Uterus (tissue), 4 donors: Measurements from ENCODE around the gene C5. TPM values are rescaled to one million over a fixed set of nuclear protein-coding genes. Genes with fewer than 3 reads are reported as not detected.
A peak's percentile ranks its signal among the peaks of the same experiment; 100 is the strongest.

Experiments used
- DNase-seq, 2 donors: peaks; one replicate each; pipeline ENCODE4 v3.0.0-alpha.2; 2019 to 2020
- H3K27ac ChIP-seq, 2 donors: fragments of 200-600 bp; sonication (generic); 1 replicate in 1 of 2; 2 replicates in 1 of 2; pipeline ENCODE4 v1.5.1; 2016 to 2018
- H3K27me3 ChIP-seq, 2 donors: fragments of 200-600 bp; sonication (generic); one replicate each; pipeline ENCODE4 v1.5.1; 2018 to 2019; ENCODE audit warnings: control low read depth in 1 of 2
- H3K36me3 ChIP-seq, 2 donors: fragments of 200-600 bp; sonication (generic); one replicate each; pipeline ENCODE4 v1.5.1; 2019; ENCODE audit warnings: control low read depth in 1 of 2
- H3K4me1 ChIP-seq, 2 donors: fragments of 200-600 bp; sonication (generic); one replicate each; pipeline ENCODE4 v1.5.1; 2018 to 2019; ENCODE audit warnings: control low read depth in 1 of 2
- H3K4me3 ChIP-seq, 2 donors: fragments of 200-600 bp; sonication (generic); 1 replicate in 1 of 2; 2 replicates in 1 of 2; pipeline ENCODE4 v1.5.1; 2018 to 2019; ENCODE audit warnings: mild to moderate bottlenecking in 1 of 2
- H3K9me3 ChIP-seq, 2 donors: fragments of 200-600 bp; sonication (generic); one replicate each; pipeline ENCODE4 v1.5.1; 2019; ENCODE audit warnings: control low read depth in 1 of 2
- CTCF ChIP-seq, 4 experiments: fragments of 200-600 bp in 2 of 4; fragments of 450-650 bp in 2 of 4; sonication (generic) in 2 of 4; IDR thresholded peaks; one replicate each; pipeline ENCODE4 v1.5.1; 2016 to 2019; ENCODE audit warnings: antibody characterized with exemption in 4 of 4, mild to moderate bottlenecking in 2 of 4, moderate library complexity in 1 of 4
- POLR2A ChIP-seq, 2 donors: fragments of 450-650 bp; IDR thresholded peaks; one replicate each; pipeline ENCODE4 v1.6.1; 2016; ENCODE audit warnings: antibody characterized with exemption in 2 of 2, mild to moderate bottlenecking in 1 of 2, moderate library complexity in 1 of 2
- intact Hi-C: fragments of 100-400 bp; cut with DNase I; formaldehyde crosslinking; loops from one replicate; pipeline ENCODE4 v1.15.1; 2023; ENCODE audit warnings: low total_unique reads
- total RNA-seq, 4 donors: library from RNA; depleted of rRNA in 3 of 4; stranded (reverse); fragments of >200 nt in 3 of 4; gene quantifications; one replicate each; pipeline versions ENCODE4 v1.1.0 to v1.2.4, GENCODE V29; 2014 to 2023
- donor health status: DM: yes; HTN: yes; CAD: no.

C5 gene
- total RNA-seq, 4 donors from 2014 or later, result 2.1 to 37.1 (median 10.3) TPM

- Histone ChIP-seq H3K9me3 (no peaks in the 10 kb centered on the region), H3K36me3 (no peaks in the 10 kb centered on the region), H3K27ac (peak overlapping the region; percentile 86 to 96), H3K4me3 (no peak overlapping the region), H3K4me1 (peaks cover 0 to 9% of the 10 kb centered on the region in 2 donors), H3K27me3 (no peaks in the 10 kb centered on the region)
- peak; percentile 65 to 74 for DNase-seq
- TF ChIP-seq POLR2A (IDR thresholded peaks at IDR 0.05) (no peak), CTCF (IDR thresholded peaks at IDR 0.05) (no peak)
- intact Hi-C loops, result no loop called here
Measured at GRCh38 chr9:121073038-121073437, 23.0 kb upstream of the C5 start.

GRCh38 chr9:121071756-121072421 lies 21.8 kb upstream of the C5 start:
- H3K4me3 ChIP-seq, result peak overlapping the region; percentile 21 to 27
- peak in 2 of 4 experiments; percentile 3 to 7 for TF ChIP-seq CTCF (IDR thresholded peaks at IDR 0.05)
- no peak for TF ChIP-seq POLR2A (IDR thresholded peaks at IDR 0.05)
- H3K4me1 ChIP-seq, result peaks cover 0 to 9% of the 10 kb centered on the region in 2 donors
- intact Hi-C loops, result no loop called here
- H3K9me3 ChIP-seq, result no peaks in the 10 kb centered on the region
- no peaks in the 10 kb centered on the region for H3K27me3 ChIP-seq
- H3K36me3 ChIP-seq, result no peaks in the 10 kb centered on the region
- H3K27ac ChIP-seq, result peak overlapping the region; percentile 86 to 96
- DNase-seq, result no peak

GRCh38 chr9:121071370-121071755 lies 21.3 kb upstream of the C5 start:
- Histone ChIP-seq H3K4me3 (peak overlapping the region; percentile 21 to 27), H3K27me3 (no peaks in the 10 kb centered on the region), H3K4me1 (peaks cover 0 to 9% of the 10 kb centered on the region in 2 donors), H3K36me3 (no peaks in the 10 kb centered on the region), H3K9me3 (no peaks in the 10 kb centered on the region), H3K27ac (peak overlapping the region; percentile 86 to 96)
- DNase-seq, result no peak
- no peak for TF ChIP-seq CTCF (IDR thresholded peaks at IDR 0.05)
- TF ChIP-seq POLR2A (IDR thresholded peaks at IDR 0.05), result no peak
- intact Hi-C loops, result no loop called here

- H3K27ac ChIP-seq, result no peak overlapping the region
- no peaks in the 10 kb centered on the region for H3K27me3 ChIP-seq
- H3K4me3 ChIP-seq, result no peak overlapping the region
- intact Hi-C loops, result no loop called here
- no peaks in the 10 kb centered on the region for H3K36me3 ChIP-seq
- peaks cover 0 to 9% of the 10 kb centered on the region in 2 donors for H3K4me1 ChIP-seq
- TF ChIP-seq CTCF (IDR thresholded peaks at IDR 0.05) (no peak), POLR2A (IDR thresholded peaks at IDR 0.05) (no peak)
- DNase-seq, result no peak
- H3K9me3 ChIP-seq, result no peaks in the 10 kb centered on the region
Measured at GRCh38 chr9:121069396-121069795, 19.3 kb upstream of the C5 start.

GRCh38 chr9:121067640-121068039 lies 17.6 kb upstream of the C5 start:
- no peak for TF ChIP-seq POLR2A (IDR thresholded peaks at IDR 0.05)
- TF ChIP-seq CTCF (IDR thresholded peaks at IDR 0.05), result no peak
- intact Hi-C loops, result no loop called here

More at GRCh38 chr9:121067640-121068039, 17.6 kb upstream of the C5 start:
- Histone ChIP-seq H3K27me3 (no peaks in the 10 kb centered on the region), H3K4me1 (no peaks in the 10 kb centered on the region), H3K4me3 (no peak overlapping the region), H3K36me3 (no peaks in the 10 kb centered on the region), H3K9me3 (no peaks in the 10 kb centered on the region), H3K27ac (no peak overlapping the region)
- DNase-seq, result no peak
